SK-N-SH (cell line): ENCODE data around the gene IL10RB. TPM values are rescaled to one million over a fixed set of nuclear protein-coding genes. Genes with fewer than 3 reads are reported as not detected.
A peak's percentile ranks its signal among the peaks of the same experiment; 100 is the strongest.

Experiments used
- CTCF ChIA-PET: fragments of 300-600, 350-600 bp; formaldehyde crosslinking; extraction: SDS; loops from one replicate; lab custom pipeline; 2021; lab: Yijun Ruan, JAX
- POLR2A ChIA-PET: fragments of 350-600 bp; sonication (Branson Sonifier 250); formaldehyde crosslinking; extraction: SDS; loops from one replicate; lab custom pipeline; 2020; ENCODE audit warnings: antibody characterized with exemption, inconsistent platforms; lab: Yijun Ruan, JAX
- DNase-seq: peaks from one replicate; pipeline ENCODE4 v3.0.0; 2012
- H2AFZ ChIP-seq: fragments of 200-600 bp; sonication (generic); 2 replicates; pipeline ENCODE4 v1.8.1; 2016; ENCODE audit warnings: antibody characterized with exemption, mild to moderate bottlenecking, low read depth
- H3F3A ChIP-seq: fragments of 200-600 bp; sonication (generic); replicated peaks from 2 replicates; pipeline ENCODE3; 2016; ENCODE audit warnings: antibody characterized with exemption, mild to moderate bottlenecking; ENCODE audit not compliant: insufficient read depth
- H3K27ac ChIP-seq, 2 experiments: fragments of 200-500 bp in 1 of 2; fragments of 200-600 bp in 1 of 2; sonication (Bioruptor generic) in 1 of 2; sonication (generic), shearing (Covaris generic) in 1 of 2; 2 replicates each; pipeline versions ENCODE4 v1.5.1 to v1.6.1; 2014 to 2016; ENCODE audit warnings: low read depth in 2 of 2, inconsistent platforms in 1 of 2, low read length in 1 of 2, mild to moderate bottlenecking in 1 of 2, mixed read lengths in 1 of 2
- H3K27me3 ChIP-seq: fragments of 200-600 bp; sonication (generic), shearing (Covaris generic); 2 replicates; pipeline ENCODE4 v1.6.1; 2016; ENCODE audit warnings: mixed run types; ENCODE audit not compliant: insufficient read depth
- H3K36me3 ChIP-seq, 2 experiments: fragments of 200-500 bp in 1 of 2; fragments of 200-600 bp in 1 of 2; sonication (Bioruptor generic) in 1 of 2; sonication (generic) in 1 of 2; replicated peaks in 1 of 2; 2 replicates each; pipeline versions ENCODE3 to v1.5.1; 2014 to 2016; ENCODE audit warnings: low read length in 1 of 2, mild to moderate bottlenecking in 1 of 2; ENCODE audit not compliant: insufficient read depth in 2 of 2, control insufficient read depth in 1 of 2
- H3K4me1 ChIP-seq, 2 experiments: fragments of 200-500 bp in 1 of 2; fragments of 200-600 bp in 1 of 2; sonication (Bioruptor generic) in 1 of 2; sonication (generic), shearing (Covaris generic) in 1 of 2; 2 replicates each; pipeline versions ENCODE4 v1.5.1 to v1.6.1; 2014 to 2016; ENCODE audit warnings: low read depth in 1 of 2, low read length in 1 of 2, mixed run types in 1 of 2; ENCODE audit not compliant: insufficient read depth in 2 of 2, control insufficient read depth in 1 of 2
- H3K4me2 ChIP-seq: fragments of 200-600 bp; sonication (generic), shearing (Covaris generic); 2 replicates; pipeline ENCODE4 v1.6.1; 2017; ENCODE audit warnings: mixed run types
- H3K4me3 ChIP-seq, 2 experiments: fragments of 200-500 bp in 1 of 2; fragments of 200-600 bp in 1 of 2; sonication (Bioruptor generic) in 1 of 2; sonication (generic), shearing (Covaris generic) in 1 of 2; 2 replicates each; pipeline versions ENCODE4 v1.5.1 to v1.8.1; 2014 to 2016; ENCODE audit warnings: low read depth in 2 of 2, inconsistent platforms in 1 of 2, low read length in 1 of 2, mild to moderate bottlenecking in 1 of 2, mixed read lengths in 1 of 2, moderate library complexity in 1 of 2
- H3K79me2 ChIP-seq: fragments of 200-600 bp; sonication (generic); 2 replicates; pipeline ENCODE4 v1.8.1; 2017; ENCODE audit warnings: mild to moderate bottlenecking; ENCODE audit not compliant: insufficient read depth
- H3K9ac ChIP-seq: fragments of 200-600 bp; sonication (generic); 2 replicates; pipeline ENCODE4 v1.6.1; 2017; ENCODE audit warnings: mixed run types
- H3K9me2 ChIP-seq: fragments of 200-600 bp; sonication (generic); 2 replicates; pipeline ENCODE4 v1.6.1; 2017; ENCODE audit warnings: mixed run types
- H3K9me3 ChIP-seq: fragments of 200-600 bp; sonication (generic); 2 replicates; pipeline ENCODE4 v1.6.1; 2017; ENCODE audit warnings: mixed run types, mild to moderate bottlenecking, moderate library complexity
- H4K20me1 ChIP-seq: fragments of 200-600 bp; sonication (generic); 2 replicates; pipeline ENCODE4 v1.6.1; 2017; ENCODE audit warnings: mild to moderate bottlenecking, mixed run types; ENCODE audit not compliant: insufficient read depth
- CTCF ChIP-seq: fragments of 200-600 bp; sonication (generic); IDR thresholded peaks from 2 replicates; pipeline ENCODE4 v1.6.1; 2017; ENCODE audit warnings: antibody characterized with exemption, mild to moderate bottlenecking, moderate library complexity
- ELF1 ChIP-seq: IDR thresholded peaks from 2 replicates; pipeline ENCODE4 v1.4.0; 2012
- EP300 ChIP-seq, 2 experiments: IDR thresholded peaks; 2 replicates each; pipeline versions ENCODE4 v1.4.0 to v1.6.1; 2012; ENCODE audit warnings: borderline replicate concordance in 1 of 2, low read depth in 1 of 2, low read length in 1 of 2
- FOSL2 ChIP-seq: IDR thresholded peaks from 2 replicates; pipeline ENCODE4 v1.4.0; 2012; ENCODE audit warnings: low read depth, mild to moderate bottlenecking, moderate library complexity, borderline replicate concordance
- FOXJ3 ChIP-seq: sonication (generic); formaldehyde crosslinking; IDR thresholded peaks from 2 replicates; pipeline ENCODE4 v1.5.1; 2020; ENCODE audit warnings: mild to moderate bottlenecking, missing genetic modification reagents
- IRF3 ChIP-seq: fragments of 150-350 bp; IDR thresholded peaks from 2 replicates; pipeline ENCODE4 v1.6.1; 2016; ENCODE audit warnings: mild to moderate bottlenecking, low read depth, low read length
- MXI1 ChIP-seq: IDR thresholded peaks from 2 replicates; pipeline ENCODE4 v1.6.1; 2012; ENCODE audit warnings: mild to moderate bottlenecking, low read depth, low read length, improper control_type of control experiment
- NRF1 ChIP-seq: IDR thresholded peaks from 2 replicates; pipeline ENCODE4 v1.6.1; 2012; ENCODE audit warnings: low read depth, mild to moderate bottlenecking, low read length
- POLR2AphosphoS5 ChIP-seq: IDR thresholded peaks from 2 replicates; pipeline ENCODE4 v1.6.1; 2012; ENCODE audit warnings: low read depth, low read length
- RAD21 ChIP-seq: IDR thresholded peaks from 2 replicates; pipeline ENCODE4 v1.6.1; 2012; ENCODE audit warnings: mild to moderate bottlenecking, low read length
- RFX5 ChIP-seq: IDR thresholded peaks from 2 replicates; pipeline ENCODE4 v1.6.1; 2012; ENCODE audit warnings: mild to moderate bottlenecking, improper control_type of control experiment, low read length
- RXRA ChIP-seq: IDR thresholded peaks from 2 replicates; pipeline ENCODE4 v1.4.0; 2012; ENCODE audit warnings: low read depth, mild to moderate bottlenecking, borderline replicate concordance
- TEAD4 ChIP-seq: IDR thresholded peaks from 2 replicates; pipeline ENCODE4 v1.4.0; 2012; ENCODE audit warnings: mild to moderate bottlenecking, borderline replicate concordance; ENCODE audit not compliant: insufficient read depth
- USF1 ChIP-seq: IDR thresholded peaks from 2 replicates; pipeline ENCODE4 v1.4.0; 2012; ENCODE audit warnings: low read depth, borderline replicate concordance
- ZBTB33 ChIP-seq: IDR thresholded peaks from 2 replicates; pipeline ENCODE4 v1.4.0; 2012; ENCODE audit warnings: low read depth, borderline replicate concordance
- WGBS: methylation state at CpG from one replicate; pipeline ENCODE4 v1.1.6; 2017; ENCODE audit warnings: low lambda C conversion rate; 5-methylcytosine and 5-hydroxymethylcytosine counted together
- polyA plus RNA-seq, 3 experiments: library from polyadenylated mRNA; depleted of rRNA; stranded (reverse); fragments of >200 nt; gene quantifications; 2 replicates each; pipeline ENCODE4 v1.2.3, GENCODE V29; 2012

Gene IL10RB
- polyA plus RNA-seq, 1 of the 3 experiments (the other 2 are of a cell fraction): 20.1 TPM

- H3K4me2 ChIP-seq: peak overlapping the region; percentile 55
- WGBS: 35% methylated on average over 18 of the region's 18 CpGs
- H3K36me3 ChIP-seq: no peaks in the 10 kb centered on the region
- ChIA-PET POLR2A (no interaction called here), CTCF (interaction anchor here (0.6 to 1.9 kb wide), 7 partner anchors 32 to 628 kb away, joined by 3 to 9 read pairs (median 3); no protein-coding TSS in a partner anchor)
- peaks cover 5% of the 10 kb centered on the region for H3F3A ChIP-seq
- peak overlapping the region; percentile 80 for H2AFZ ChIP-seq
- TF ChIP-seq NRF1 (no peak), FOSL2 (no peak), TEAD4 (no peak), ELF1 (no peak), ZBTB33 (no peak), RXRA (no peak), RAD21 (no peak), IRF3 (no peak), POLR2AphosphoS5 (no peak), FOXJ3 (CRISPR knock-in tag) (no peak), EP300 (IDR thresholded peaks at IDR 0.05; ENCODE audit: borderline replicate concordance in 1 of 2, low read depth in 1 of 2, low read length in 1 of 2) (no peak)
- peaks cover 28% of the 10 kb centered on the region for H3K79me2 ChIP-seq
- no peak overlapping the region for H3K9ac ChIP-seq
- H3K4me3 ChIP-seq: peak overlapping the region; percentile 89 to 97
- peaks cover 7 to 22% of the 10 kb centered on the region in 2 experiments; a peak in 3 of 4 replicates for H3K4me1 ChIP-seq
- peaks cover 11% of the 10 kb centered on the region; the same call in 1 of the 2 replicates for H3K27me3 ChIP-seq
- H4K20me1 ChIP-seq: no peaks in the 10 kb centered on the region
- no peaks in the 10 kb centered on the region for H3K9me3 ChIP-seq
- no peaks in the 10 kb centered on the region for H3K9me2 ChIP-seq
- peak; percentile 21 for DNase-seq
- no peak overlapping the region for H3K27ac ChIP-seq
Measured at GRCh38 chr21:33229099-33229783, 36.9 kb upstream of the IL10RB start.

- H2AFZ ChIP-seq: peak within 1 kb of the TSS; percentile 92
- peak; percentile 97 for DNase-seq
- TF ChIP-seq ELF1 (0 out of 2 replicates have a peak, but pooled peaks have one; percentile 10), POLR2AphosphoS5 (peak; percentile 61), MXI1 (no peak), RFX5 (no peak), CTCF (no peak), IRF3 (no peak), USF1 (0 out of 2 replicates have a peak, but pooled peaks have one; percentile 12)
Measured at GRCh38 chr21:33229784-33230544, 36.2 kb upstream of the IL10RB start, which contains the start of gene IFNAR2. Gene IFNAR2 (plus strand): TSS chr21:33229938. CDS start chr21:33241923, 11,985 bp downstream.

More at GRCh38 chr21:33229784-33230544, 36.2 kb upstream of the IL10RB start, which contains the start of gene IFNAR2:
- Histone ChIP-seq H3K36me3 (no peaks in the 10 kb centered on the region), H3K9me2 (no peaks in the 10 kb centered on the region), H3K79me2 (peaks cover 35% of the 10 kb centered on the region), H3K27me3 (peaks cover 4% of the 10 kb centered on the region; the same call in 1 of the 2 replicates), H3F3A (peaks cover 5% of the 10 kb centered on the region), H3K9ac (peak within 1 kb of the TSS; percentile 92), H3K4me2 (peak within 1 kb of the TSS; percentile 97), H3K27ac (peak within 1 kb of the TSS; percentile 73 to 87), H3K9me3 (no peaks in the 10 kb centered on the region), H4K20me1 (no peaks in the 10 kb centered on the region), H3K4me1 (peaks cover 7 to 22% of the 10 kb centered on the region in 2 experiments; a peak in 3 of 4 replicates), H3K4me3 (peak within 1 kb of the TSS; percentile 89 to 97)
- WGBS: under 1% methylated on average over 24 of the region's 95 CpGs
- CTCF ChIA-PET: interaction anchor here (0.6 to 1.9 kb wide), 4 partner anchors 79 to 560 kb away, joined by 3 to 9 read pairs (median 4); no protein-coding TSS in a partner anchor
- POLR2A ChIA-PET: interaction anchor here (0.7 kb wide), 1 partner anchor 111 kb away, joined by 4 read pairs; no protein-coding TSS in a partner anchor
